Prostate gland (tissue), 2 donors: ENCODE data around the gene URI1. TPM values are rescaled to one million over a fixed set of nuclear protein-coding genes. Genes with fewer than 3 reads are reported as not detected.

Experiments used
- DNase-seq: peaks from one replicate; pipeline ENCODE4 v3.0.0-alpha.2; 2019; ENCODE audit warnings: low spot score
- H3K27ac ChIP-seq, 2 donors: fragments of 200-600 bp; sonication (generic); 2 replicates each; pipeline ENCODE4 v1.5.1; 2017 to 2019
- H3K27me3 ChIP-seq: fragments of 200-600 bp; sonication (generic); replicated peaks from 2 replicates; pipeline ENCODE4 v1.5.1; 2019; ENCODE audit not compliant: insufficient read depth
- H3K36me3 ChIP-seq, 2 donors: fragments of 200-600 bp; sonication (generic); 1 replicate in 1 of 2; 2 replicates in 1 of 2; pipeline versions ENCODE4 v1.5.1 to v1.8.1; 2017 to 2019
- H3K4me1 ChIP-seq: fragments of 200-600 bp; sonication (generic); replicated peaks from 2 replicates; pipeline ENCODE4 v1.5.1; 2019
- H3K4me3 ChIP-seq, 2 donors: fragments of 200-600 bp; sonication (generic); 2 replicates each; pipeline ENCODE4 v1.5.1; 2017 to 2019
- H3K9me3 ChIP-seq: fragments of 200-600 bp; sonication (generic); 2 replicates; pipeline ENCODE4 v1.5.1; 2017
- CTCF ChIP-seq, 4 experiments: fragments of 200-600 bp in 2 of 4; fragments of 450-650 bp in 2 of 4; sonication (generic) in 2 of 4; IDR thresholded peaks; 1 replicate in 3 of 4; 2 replicates in 1 of 4; pipeline ENCODE4 v1.5.1; 2016 to 2019; ENCODE audit warnings: antibody characterized with exemption in 4 of 4, mild to moderate bottlenecking in 2 of 4, moderate library complexity in 2 of 4
- POLR2A ChIP-seq: fragments of 450-650 bp; IDR thresholded peaks from one replicate; pipeline ENCODE4 v1.6.1; 2016; ENCODE audit warnings: antibody characterized with exemption, mild to moderate bottlenecking
- POLR2AphosphoS5 ChIP-seq: sonication (generic); formaldehyde crosslinking; IDR thresholded peaks from one replicate; pipeline ENCODE4 v1.6.1; 2017; ENCODE audit warnings: antibody characterized with exemption
- WGBS: methylation state at CpG from one replicate; pipeline ENCODE4 v1.1.5; 2018; 5-methylcytosine and 5-hydroxymethylcytosine counted together
- intact Hi-C: fragments of 100-400 bp; cut with DNase I; formaldehyde crosslinking; loops from one replicate; pipeline ENCODE4 v1.14.2; 2022
- total RNA-seq, 2 donors: library from RNA; depleted of rRNA; stranded (reverse); fragments of >200 nt; gene quantifications; one replicate each; pipeline ENCODE4 v1.1.0, GENCODE V29; 2016

The URI1 gene
- total RNA-seq, 2 donors from 2014 or later = 48.2 to 71.0 TPM

- Histone ChIP-seq H3K27me3 (no peaks in the 10 kb centered on the region), H3K27ac (no peak overlapping the region), H3K4me1 (no peaks in the 10 kb centered on the region), H3K4me3 (no peak overlapping the region), H3K36me3 (no peaks in the 10 kb centered on the region), H3K9me3 (no peaks in the 10 kb centered on the region)
- intact Hi-C loops = no loop called here
- WGBS = 57% methylated on average over 11 of the region's 11 CpGs
- DNase-seq = no peak
- TF ChIP-seq POLR2A = no peak
- TF ChIP-seq POLR2AphosphoS5 = no peak
- no peak for TF ChIP-seq CTCF (IDR thresholded peaks at IDR 0.05)
Observed at GRCh38 chr19:30062907-30063649, 121.0 kb downstream of the URI1 start.

- Histone ChIP-seq H3K36me3 (no peaks in the 10 kb centered on the region), H3K27ac (no peak overlapping the region), H3K4me3 (no peak overlapping the region), H3K9me3 (no peaks in the 10 kb centered on the region), H3K27me3 (no peaks in the 10 kb centered on the region), H3K4me1 (no peaks in the 10 kb centered on the region)
- TF ChIP-seq POLR2AphosphoS5 (no peak), CTCF (IDR thresholded peaks at IDR 0.05) (no peak), POLR2A (no peak)
- WGBS = 91% methylated on average over 13 of the region's 13 CpGs
- no peak for DNase-seq
- intact Hi-C loops = no loop called here
Observed at GRCh38 chr19:30063650-30064347, 121.8 kb downstream of the URI1 start.

- no peak for TF ChIP-seq POLR2AphosphoS5
- no peak for TF ChIP-seq CTCF (IDR thresholded peaks at IDR 0.05)
- TF ChIP-seq POLR2A = no peak
- no peaks in the 10 kb centered on the region for H3K9me3 ChIP-seq
- no peak for DNase-seq
- H3K36me3 ChIP-seq = no peaks in the 10 kb centered on the region
- WGBS = 36% methylated on average over 19 of the region's 19 CpGs
- no peaks in the 10 kb centered on the region for H3K4me1 ChIP-seq
- no peaks in the 10 kb centered on the region for H3K27me3 ChIP-seq
- H3K27ac ChIP-seq = no peak overlapping the region
- no peak overlapping the region for H3K4me3 ChIP-seq
- intact Hi-C loops = no loop called here
Observed at GRCh38 chr19:30064348-30064699, 122.3 kb downstream of the URI1 start.

- intact Hi-C loops = no loop called here
- Histone ChIP-seq H3K27me3 (no peaks in the 10 kb centered on the region), H3K36me3 (no peaks in the 10 kb centered on the region), H3K27ac (no peak overlapping the region), H3K4me1 (peaks cover 1% of the 10 kb centered on the region), H3K4me3 (no peak overlapping the region), H3K9me3 (no peaks in the 10 kb centered on the region)
- WGBS = 66% methylated on average over 16 of the region's 16 CpGs
- TF ChIP-seq POLR2A = no peak
- no peak for TF ChIP-seq POLR2AphosphoS5
- TF ChIP-seq CTCF (IDR thresholded peaks at IDR 0.05) = no peak
- DNase-seq = no peak
Observed at GRCh38 chr19:30064771-30065494, 122.9 kb downstream of the URI1 start.
